Activated T-cell treated with anti-CD3 and anti-CD28 coated beads for 1 hour (primary cell): Measurements from ENCODE around the gene OARD1.

Source experiments
- DNase-seq: peaks from one replicate; pipeline ENCODE4 v3.0.0-alpha.2; 2020; ENCODE audit warnings: low read depth

The OARD1 gene

DNA sequence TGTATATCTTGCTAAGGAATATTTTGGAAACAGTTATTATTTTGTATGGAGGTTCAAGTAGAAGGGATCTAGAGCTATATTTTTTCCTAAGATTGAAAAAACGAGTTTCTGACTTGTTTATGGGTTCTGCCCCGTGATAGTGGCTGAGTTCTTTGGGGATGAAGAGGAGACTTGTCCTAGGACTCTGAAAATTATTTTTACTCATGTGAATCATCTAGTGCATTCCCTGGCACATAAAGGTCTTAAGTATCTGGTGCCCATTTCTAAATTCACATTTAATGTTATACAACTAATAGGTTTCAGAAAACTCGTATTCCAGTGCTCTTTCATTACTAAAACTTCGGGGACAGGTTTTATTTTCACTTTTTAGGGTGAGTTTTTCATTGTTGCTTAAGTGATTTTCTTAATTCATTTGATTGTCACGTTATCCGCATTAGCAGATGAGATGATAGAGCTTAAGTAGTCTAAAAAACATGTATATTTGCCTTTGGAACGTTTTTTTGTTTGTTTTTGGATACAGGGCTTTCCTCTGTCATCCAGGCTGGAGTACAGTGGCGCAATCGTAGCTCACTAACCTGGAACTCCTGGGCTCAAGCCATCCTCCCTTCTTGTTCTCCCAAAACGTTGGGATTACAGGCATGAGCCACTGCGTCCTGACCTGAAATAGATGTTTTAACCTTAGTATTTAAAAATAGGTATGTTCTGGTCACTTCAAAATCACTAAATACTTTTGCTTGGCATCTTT is 2.7 kb upstream of the OARD1 start:
- no peak for DNase-seq

GRCh38 chr6:41073968-41074691 is 2.0 kb upstream of the OARD1 start:
- no peak for DNase-seq

DNA sequence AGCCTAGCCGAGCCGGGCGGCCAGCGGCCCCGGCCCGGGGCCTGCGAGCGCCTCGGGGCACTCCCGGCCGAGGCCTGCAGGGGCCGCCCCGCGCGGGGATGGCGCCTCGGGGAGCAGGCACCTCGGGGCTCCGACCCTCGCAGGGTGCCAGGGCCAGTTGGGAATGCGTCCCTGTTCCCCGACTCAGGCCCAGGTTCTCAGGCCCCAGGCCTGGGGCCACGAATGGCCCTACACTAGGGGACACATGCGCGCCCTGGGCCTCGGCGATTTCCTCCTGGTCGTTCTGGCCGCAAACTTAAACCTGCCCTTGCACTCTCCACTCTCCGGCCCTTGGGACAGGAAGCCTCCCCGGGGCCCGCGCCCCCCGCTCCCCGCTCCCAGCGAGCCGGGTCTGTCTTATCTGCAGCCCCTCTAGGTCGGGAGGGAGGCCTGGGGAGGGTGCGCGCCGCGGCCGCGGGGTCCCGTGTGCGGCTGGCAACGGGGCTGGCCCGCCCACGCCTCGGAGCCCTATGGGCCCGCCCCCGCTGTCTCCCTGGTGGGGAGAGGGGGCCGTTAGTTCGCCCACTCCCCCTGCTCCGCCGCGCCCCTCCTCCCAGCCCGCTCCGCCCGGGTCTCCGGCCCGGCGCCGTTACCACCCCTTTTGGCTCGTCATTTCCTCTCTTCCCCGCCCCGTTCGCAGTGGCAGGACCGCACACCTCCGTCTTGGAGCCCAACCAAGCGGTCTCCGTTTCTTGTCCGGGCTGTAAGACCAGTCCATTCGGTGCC is 1.2 kb upstream of the OARD1 start:
- peak; percentile 71 for DNase-seq

- peak; percentile 100 for DNase-seq
Observed at GRCh38 chr6:41072836-41073202, 663 bp upstream of the OARD1 start, which contains the start of gene NFYA. Gene NFYA (plus strand): TSS chr6:41072974. CDS start chr6:41079090, 6,116 bp downstream.

GRCh38 chr6:41071501-41071922 is 644 bp downstream of the OARD1 start:
- peak; percentile 51 for DNase-seq

DNA sequence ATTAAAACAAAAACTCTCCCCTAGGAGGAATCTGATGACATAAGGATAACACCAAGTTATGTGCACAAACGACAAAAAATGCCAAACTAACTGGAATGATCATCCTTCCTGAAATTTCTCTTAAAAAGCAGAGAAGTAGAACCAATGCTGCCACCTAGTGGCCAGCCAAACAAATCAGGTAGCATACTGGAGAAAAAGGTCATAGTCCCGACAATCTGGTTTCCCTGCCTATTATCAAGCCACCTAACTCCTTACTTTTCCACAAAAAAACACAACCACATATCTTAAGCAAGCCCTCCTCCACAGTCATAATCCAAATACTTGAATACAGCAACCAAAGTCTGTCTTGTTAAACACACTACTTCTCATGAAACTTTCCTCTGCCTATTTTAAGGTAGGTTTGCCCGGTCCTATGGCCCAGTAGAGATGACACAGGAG is 5.3 kb downstream of the OARD1 start:
- DNase-seq: peak; percentile 62

DNA sequence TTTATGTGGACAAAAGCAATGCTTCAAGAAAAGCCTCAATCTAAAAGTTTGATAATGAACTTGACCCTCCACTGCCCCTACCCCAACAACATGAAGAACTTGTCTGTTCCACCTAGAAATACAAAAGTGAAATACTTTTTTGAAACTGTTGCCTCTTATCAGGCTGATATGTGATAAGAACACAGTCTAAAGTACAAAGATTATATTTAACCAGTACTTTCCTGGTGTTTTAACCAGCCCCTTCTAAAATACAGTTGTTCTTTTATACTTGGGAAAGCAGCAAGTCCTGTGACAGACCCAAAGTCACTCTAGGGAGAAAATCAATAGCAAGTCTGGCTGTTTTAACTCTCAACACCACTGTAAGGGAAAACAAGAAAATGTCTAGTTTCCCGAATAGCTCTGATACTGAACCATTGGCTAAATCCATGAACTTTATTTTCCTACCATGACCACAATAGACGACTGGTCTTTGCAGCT is 6.6 kb downstream of the OARD1 start:
- DNase-seq: no peak

GRCh38 chr6:41064841-41065240 is 7.3 kb downstream of the OARD1 start:
- no peak for DNase-seq

DNA sequence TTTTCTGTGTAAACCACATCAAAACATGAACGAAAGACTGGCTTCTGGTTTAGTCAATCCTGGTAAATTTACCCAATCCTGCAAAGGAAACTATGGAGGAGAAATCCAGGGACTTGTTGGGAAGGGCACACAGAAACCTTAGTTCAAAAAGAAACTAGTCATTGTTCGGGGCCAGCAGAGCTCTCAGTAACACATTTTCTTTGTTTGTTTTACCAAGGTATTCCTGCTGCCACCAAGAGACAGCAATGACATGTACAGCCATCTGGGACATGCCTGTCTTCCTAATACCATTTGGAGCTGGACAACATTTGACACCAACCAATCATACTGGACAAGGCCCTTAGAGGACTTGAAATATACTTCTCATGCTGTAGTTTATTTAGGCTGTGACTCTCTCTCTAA is 8.3 kb downstream of the OARD1 start:
- no peak for DNase-seq

- no peak for DNase-seq
Observed at GRCh38 chr6:41062056-41062455, 10.1 kb downstream of the OARD1 start.

DNA sequence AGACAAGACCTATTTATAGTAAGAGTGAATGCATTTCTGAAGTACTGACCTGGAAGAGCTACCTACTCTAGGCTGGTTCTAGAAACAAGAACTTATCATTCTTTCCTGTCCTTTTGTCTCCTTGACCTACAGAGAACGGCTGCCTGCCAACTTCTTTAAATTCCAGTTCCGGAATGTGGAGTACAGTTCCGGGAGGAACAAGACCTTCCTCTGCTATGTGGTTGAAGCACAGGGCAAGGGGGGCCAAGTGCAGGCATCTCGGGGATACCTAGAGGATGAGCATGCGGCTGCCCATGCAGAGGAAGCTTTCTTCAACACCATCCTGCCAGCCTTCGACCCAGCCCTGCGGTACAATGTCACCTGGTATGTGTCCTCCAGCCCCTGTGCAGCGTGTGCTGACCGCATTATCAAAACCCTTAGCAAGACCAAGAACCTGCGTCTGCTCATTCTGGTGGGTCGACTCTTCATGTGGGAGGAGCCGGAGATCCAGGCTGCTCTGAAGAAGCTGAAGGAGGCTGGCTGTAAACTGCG is 10.9 kb downstream of the OARD1 start:
- no peak for DNase-seq

- no peak for DNase-seq
Observed at GRCh38 chr6:41059556-41059955, 12.6 kb downstream of the OARD1 start.

GRCh38 chr6:41058783-41059181 is 13.4 kb downstream of the OARD1 start:
- DNase-seq: no peak

DNA sequence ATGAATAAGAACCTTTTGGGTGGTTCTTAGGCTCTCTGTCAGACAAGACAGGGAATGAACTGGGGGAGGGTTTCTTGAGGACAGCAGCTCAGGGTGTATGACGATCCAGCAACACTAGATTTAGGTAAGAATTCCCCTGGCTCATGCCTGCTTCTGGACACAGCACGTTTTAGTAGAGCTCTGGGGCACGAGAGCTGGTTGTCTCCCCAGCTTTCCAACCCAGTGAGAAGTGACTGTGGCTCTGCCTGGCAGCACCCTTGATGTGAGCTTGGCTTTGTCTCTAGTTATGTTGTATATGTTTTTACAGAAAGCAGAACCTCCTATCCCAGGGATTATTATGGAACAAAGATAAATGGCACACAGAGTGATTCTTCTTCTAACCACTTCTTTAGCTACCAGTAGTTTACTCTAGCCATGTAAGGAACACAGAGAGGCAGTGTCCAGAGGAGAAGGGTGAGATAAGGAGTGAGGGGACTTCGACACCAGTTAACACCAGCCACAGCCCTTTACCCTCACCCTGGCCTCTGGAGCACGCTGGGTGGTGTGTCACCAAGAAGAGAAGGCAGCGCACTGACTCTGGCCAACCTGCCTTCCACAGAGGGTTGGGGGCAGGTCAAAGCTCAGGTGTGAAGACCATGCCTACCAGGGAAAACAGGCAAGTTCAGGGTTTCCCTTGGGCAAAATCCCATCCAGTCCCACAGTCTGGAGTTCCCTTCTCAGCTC is 15.2 kb downstream of the OARD1 start:
- DNase-seq: no peak

- no peak for DNase-seq
Observed at GRCh38 chr6:41055149-41055548, 17.0 kb downstream of the OARD1 start.

GRCh38 chr6:41054511-41054910 is 17.6 kb downstream of the OARD1 start:
- no peak for DNase-seq

GRCh38 chr6:41053041-41053440 is 19.1 kb downstream of the OARD1 start, which contains the start of gene APOBEC2:
Gene APOBEC2 (plus strand): TSS chr6:41053202. CDS start chr6:41053348, 146 bp downstream.
- DNase-seq: no peak

DNA sequence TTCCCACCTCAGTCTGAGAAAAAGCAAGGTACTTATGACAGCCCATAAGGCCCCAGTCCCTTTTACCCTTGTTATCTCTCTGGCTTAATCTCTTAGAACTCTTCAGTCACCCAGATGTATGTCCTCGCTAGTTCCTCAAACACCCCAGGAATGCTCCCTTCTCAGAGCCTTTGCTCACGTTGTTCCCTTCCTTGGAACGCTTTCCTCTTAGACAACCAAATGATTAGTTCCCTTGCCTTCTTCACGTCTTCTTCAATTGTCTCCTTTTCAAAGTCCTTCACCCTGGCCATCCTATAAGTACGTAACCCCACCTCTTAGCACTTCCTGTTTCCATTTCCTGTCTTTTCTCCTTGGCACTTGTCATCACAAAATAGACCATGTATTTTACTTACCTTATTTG is 20.3 kb downstream of the OARD1 start:
- DNase-seq: no peak

DNA sequence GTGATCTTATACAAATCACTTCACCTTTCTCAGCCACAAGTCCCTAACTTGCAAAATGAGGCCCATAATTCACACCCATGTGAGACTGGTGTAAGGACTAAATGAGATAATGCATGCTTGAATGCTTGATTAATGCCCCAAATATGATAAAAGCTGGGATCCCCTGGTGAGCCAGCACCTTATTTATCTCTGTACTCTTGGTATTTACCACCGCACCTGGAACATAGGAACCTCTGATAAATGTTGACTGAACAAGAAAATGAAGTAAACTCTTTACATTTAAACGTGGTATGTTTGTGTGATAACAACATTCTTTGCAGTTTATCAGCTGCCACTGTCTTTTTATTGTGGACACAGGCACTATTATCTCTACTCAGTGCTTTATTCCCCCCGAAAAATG is 21.6 kb downstream of the OARD1 start:
- no peak for DNase-seq

DNA sequence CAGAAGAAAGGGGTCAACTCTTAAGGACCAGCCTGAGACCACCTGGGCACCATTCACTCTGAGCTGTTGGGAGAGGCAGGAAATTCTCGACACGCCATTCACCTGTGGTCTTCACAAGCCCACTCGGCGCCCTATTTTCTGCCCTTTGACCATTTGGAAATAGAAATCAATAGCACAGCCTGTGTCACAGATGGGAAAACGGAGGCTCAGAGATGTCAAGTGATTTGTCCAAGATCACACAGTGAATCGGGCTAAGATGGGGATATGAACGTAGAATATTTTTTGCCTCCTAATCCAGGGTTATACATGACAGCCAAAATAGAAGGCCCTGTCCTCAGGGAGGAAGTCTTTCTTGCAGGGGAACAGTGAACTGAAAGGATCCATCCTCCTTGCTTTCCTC is 22.2 kb downstream of the OARD1 start:
- no peak for DNase-seq

- DNase-seq: no peak
Observed at GRCh38 chr6:41049521-41049920, 22.6 kb downstream of the OARD1 start.
